ENCODE data around the gene SEC31A. TPM values are rescaled to one million over a fixed set of nuclear protein-coding genes. Genes with fewer than 3 reads are reported as not detected.

Gene SEC31A
- polyA plus RNA-seq, 3 donors, result 74.8 to 120 (median 107) TPM

DNA sequence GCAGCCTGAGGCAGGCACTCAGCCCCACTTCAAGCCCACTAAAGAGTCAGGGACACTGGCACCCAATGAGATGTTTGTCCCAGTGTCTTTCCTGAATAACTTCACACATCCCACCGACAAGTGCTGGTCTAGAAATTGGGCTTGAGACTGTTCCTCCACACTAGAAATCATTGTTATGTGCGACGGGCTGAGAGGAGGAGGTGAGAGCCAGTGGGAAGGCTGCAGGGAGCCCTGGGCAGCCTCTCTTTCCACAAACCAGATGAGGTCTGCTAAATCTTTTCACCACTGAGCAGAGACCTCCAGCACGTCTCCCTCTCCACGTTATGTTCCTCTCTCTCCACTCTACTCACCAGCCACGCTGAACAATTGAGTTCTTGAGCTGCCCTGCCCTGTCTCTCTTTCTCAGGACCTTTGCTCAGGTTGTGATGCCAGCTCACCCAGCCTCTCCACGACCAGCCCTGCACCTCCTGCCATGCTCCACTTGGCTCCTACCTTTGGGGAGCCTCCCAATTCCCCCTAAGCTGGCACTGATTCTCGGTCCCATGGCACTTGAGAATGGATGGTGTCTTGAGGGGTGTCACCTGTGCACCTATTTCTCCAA, 100.8 kb downstream of the SEC31A start:
- H3K9me3 Mint-ChIP-seq, result peaks cover 0 to 5% (median 0%) of the 10 kb centered on the region in 7 donors
- Histone ChIP-seq H3K36me3 (replicated peaks in 1 of 2; ENCODE audit: control insufficient read depth in 1 of 2, insufficient read depth in 2 of 2, low read length in 2 of 2) (no peaks in the 10 kb centered on the region), H3K27ac (ENCODE audit: low read depth in 1 of 2, low read length in 2 of 2) (no peak overlapping the region), H3K9ac (ENCODE audit: insufficient read depth, low read length, poor library complexity, severe bottlenecking) (no peak overlapping the region), H2AFZ (ENCODE audit: insufficient read depth, low read depth, low read length, poor library complexity, severe bottlenecking) (no peak overlapping the region), H3K4me3 (replicated peaks in 1 of 3; ENCODE audit: low read depth in 2 of 3, low read length in 3 of 3) (no peak overlapping the region), H3K27me3 (ENCODE audit: control insufficient read depth in 2 of 2, insufficient read depth in 2 of 2, low read length in 2 of 2) (no peaks in the 10 kb centered on the region), H3K9me3 (replicated peaks in 1 of 2; ENCODE audit: control insufficient read depth in 1 of 2, insufficient read depth in 1 of 2, low read length in 2 of 2) (no peaks in the 10 kb centered on the region), H4K20me1 (ENCODE audit: insufficient read depth, low read length) (no peaks in the 10 kb centered on the region), H3K79me2 (ENCODE audit: insufficient read depth, low read length) (no peaks in the 10 kb centered on the region), H3K4me2 (replicated peaks; ENCODE audit: extremely low read depth, low read length, poor library complexity, severe bottlenecking) (no peak overlapping the region), H3K4me1 (ENCODE audit: control insufficient read depth in 1 of 2, insufficient read depth in 2 of 2, low read length in 2 of 2) (no peaks in the 10 kb centered on the region)
- H3K27ac Mint-ChIP-seq, result no peak overlapping the region
- peaks cover 2% of the 10 kb centered on the region in 3 donors for H3K27me3 Mint-ChIP-seq (ENCODE audit: low read depth in 3 of 3)
- no peak for TF ChIP-seq CTCF (IDR thresholded peaks at IDR 0.05)
- peaks cover 6% of the 10 kb centered on the region for H3K4me1 Mint-ChIP-seq
- no peak overlapping the region for H3K4me3 Mint-ChIP-seq
- H3K36me3 Mint-ChIP-seq, result no peaks in the 10 kb centered on the region
- intact Hi-C loops (cut with micrococcal nuclease), result no loop called here
- 97% methylated on average over 3 of the region's 8 CpGs for WGBS (ENCODE audit: insufficient coverage)
- DNase-seq, result no peak

GRCh38 chr4:82789025-82789776, 101.8 kb downstream of the SEC31A start:
- H3K4me3 Mint-ChIP-seq, result no peak overlapping the region
- WGBS (ENCODE audit: insufficient coverage), result 96% methylated on average over 4 of the region's 7 CpGs
- Histone ChIP-seq H3K4me2 (replicated peaks; ENCODE audit: extremely low read depth, low read length, poor library complexity, severe bottlenecking) (no peak overlapping the region), H3K9ac (ENCODE audit: insufficient read depth, low read length, poor library complexity, severe bottlenecking) (no peak overlapping the region), H4K20me1 (ENCODE audit: insufficient read depth, low read length) (no peaks in the 10 kb centered on the region), H3K36me3 (replicated peaks in 1 of 2; ENCODE audit: control insufficient read depth in 1 of 2, insufficient read depth in 2 of 2, low read length in 2 of 2) (no peaks in the 10 kb centered on the region), H3K9me3 (replicated peaks in 1 of 2; ENCODE audit: control insufficient read depth in 1 of 2, insufficient read depth in 1 of 2, low read length in 2 of 2) (no peaks in the 10 kb centered on the region), H3K27me3 (ENCODE audit: control insufficient read depth in 2 of 2, insufficient read depth in 2 of 2, low read length in 2 of 2) (no peaks in the 10 kb centered on the region), H3K79me2 (ENCODE audit: insufficient read depth, low read length) (no peaks in the 10 kb centered on the region), H2AFZ (ENCODE audit: insufficient read depth, low read depth, low read length, poor library complexity, severe bottlenecking) (no peak overlapping the region), H3K27ac (ENCODE audit: low read depth in 1 of 2, low read length in 2 of 2) (no peak overlapping the region), H3K4me1 (ENCODE audit: control insufficient read depth in 1 of 2, insufficient read depth in 2 of 2, low read length in 2 of 2) (no peaks in the 10 kb centered on the region), H3K4me3 (replicated peaks in 1 of 3; ENCODE audit: low read depth in 2 of 3, low read length in 3 of 3) (no peak overlapping the region)
- no peaks in the 10 kb centered on the region for H3K27me3 Mint-ChIP-seq (ENCODE audit: low read depth in 3 of 3)
- no peak for DNase-seq
- no peaks in the 10 kb centered on the region for H3K36me3 Mint-ChIP-seq
- TF ChIP-seq CTCF (IDR thresholded peaks at IDR 0.05), result no peak
- H3K4me1 Mint-ChIP-seq, result peaks cover 10% of the 10 kb centered on the region
- no peak overlapping the region for H3K27ac Mint-ChIP-seq
- no peaks in the 10 kb centered on the region for H3K9me3 Mint-ChIP-seq
- intact Hi-C loops (cut with micrococcal nuclease), result no loop called here

All from CD14-positive monocyte (primary cell).